Stimulated activated CD8-positive, alpha-beta memory T cell treated with anti-CD3 and anti-CD28 coated beads, Interleukin-4, amount 100 ng/mL, for 4 hours (primary cell): ENCODE results near the gene ARHGAP33.

Experiments
- DNase-seq, 2 donors: peaks; one replicate each; pipeline ENCODE4 v3.0.0-alpha.2; 2020; ENCODE audit warnings: low read depth in 2 of 2, low spot score in 1 of 2

The ARHGAP33 gene

GRCh38 chr19:35739275-35740107, 35.9 kb upstream of the ARHGAP33 start:
- no peak for DNase-seq

- no peak for DNase-seq
These were observed 35.3 kb upstream of the ARHGAP33 start for GRCh38 chr19:35740108-35740422.

DNA sequence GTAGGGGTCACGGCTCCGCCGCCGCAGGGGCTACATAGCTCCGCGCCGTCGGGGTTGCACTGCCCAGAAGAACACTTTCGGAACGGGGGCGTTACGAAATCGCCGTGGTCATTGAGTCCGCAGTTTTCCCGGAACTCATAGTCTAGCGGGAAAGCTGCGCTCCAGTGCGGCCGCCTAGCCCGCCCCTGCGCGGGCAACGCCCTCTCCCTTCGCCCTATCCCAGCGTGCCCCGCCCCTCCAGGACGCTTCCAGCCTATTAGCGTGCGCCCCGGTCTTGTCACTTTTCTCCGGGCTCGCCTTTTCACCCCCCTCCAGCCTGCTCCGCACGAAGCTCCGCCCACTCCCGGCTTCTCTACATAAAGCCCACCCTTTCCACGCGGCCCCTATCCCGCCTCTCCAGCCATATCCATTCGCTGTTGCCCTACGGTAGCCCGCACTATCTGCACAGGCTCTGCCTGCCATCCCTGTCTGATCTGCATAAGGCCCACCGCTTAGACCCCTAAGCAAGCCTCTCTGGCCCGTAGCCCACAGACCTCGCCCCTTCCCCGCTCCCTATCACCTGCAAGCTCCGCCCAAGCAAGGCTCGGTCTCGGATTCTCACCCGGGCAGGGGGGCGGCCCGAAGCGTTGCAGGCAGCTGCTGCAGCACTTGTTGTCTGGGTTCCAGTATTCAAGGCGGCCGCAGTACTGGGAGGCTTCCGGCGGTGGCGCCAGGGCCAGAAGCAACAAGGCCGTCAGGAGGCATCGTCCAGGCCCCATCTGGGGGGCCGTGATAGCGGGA, 34.8 kb upstream of the ARHGAP33 start:
- peak; percentile 88 to 91 for DNase-seq

- no peak for DNase-seq
These were observed 34.2 kb upstream of the ARHGAP33 start for GRCh38 chr19:35741203-35741515.

DNA sequence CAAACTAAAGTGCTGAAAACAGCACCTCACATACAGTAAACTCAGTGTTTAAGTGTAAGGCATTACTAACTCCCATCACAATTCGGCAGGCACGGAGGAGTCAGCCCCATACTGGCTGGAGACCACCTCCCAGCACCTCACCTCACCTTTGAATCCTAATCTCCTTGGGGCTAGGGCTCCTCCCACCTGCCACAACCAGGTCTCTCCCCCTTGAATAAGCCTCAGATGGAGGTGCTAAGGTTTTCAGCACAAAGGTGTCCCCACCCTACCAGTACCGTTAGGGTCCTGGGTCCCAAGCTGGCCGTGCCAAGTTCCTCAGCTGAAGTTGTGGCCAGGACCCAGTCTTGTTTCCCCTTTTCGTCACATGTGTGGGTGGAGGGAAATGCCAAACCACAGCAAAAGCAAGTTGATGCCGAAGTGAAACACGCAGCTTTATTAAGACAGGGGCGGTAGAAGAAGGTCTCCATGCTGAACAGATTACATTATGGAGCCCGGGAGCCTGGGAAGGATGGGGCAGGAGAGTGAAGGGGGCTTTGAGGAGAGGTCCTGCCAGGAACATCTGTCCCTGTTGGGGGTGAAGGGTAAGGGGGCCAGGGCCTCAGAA, 33.1 kb upstream of the ARHGAP33 start, which contains the start of gene IGFLR1:
TSS of gene IGFLR1 (minus strand) at position 332 of the 604 bp plus-strand sequence. CDS start 1,272 bp downstream, outside the sequence.
- peak; percentile 32 to 55 for DNase-seq

DNA sequence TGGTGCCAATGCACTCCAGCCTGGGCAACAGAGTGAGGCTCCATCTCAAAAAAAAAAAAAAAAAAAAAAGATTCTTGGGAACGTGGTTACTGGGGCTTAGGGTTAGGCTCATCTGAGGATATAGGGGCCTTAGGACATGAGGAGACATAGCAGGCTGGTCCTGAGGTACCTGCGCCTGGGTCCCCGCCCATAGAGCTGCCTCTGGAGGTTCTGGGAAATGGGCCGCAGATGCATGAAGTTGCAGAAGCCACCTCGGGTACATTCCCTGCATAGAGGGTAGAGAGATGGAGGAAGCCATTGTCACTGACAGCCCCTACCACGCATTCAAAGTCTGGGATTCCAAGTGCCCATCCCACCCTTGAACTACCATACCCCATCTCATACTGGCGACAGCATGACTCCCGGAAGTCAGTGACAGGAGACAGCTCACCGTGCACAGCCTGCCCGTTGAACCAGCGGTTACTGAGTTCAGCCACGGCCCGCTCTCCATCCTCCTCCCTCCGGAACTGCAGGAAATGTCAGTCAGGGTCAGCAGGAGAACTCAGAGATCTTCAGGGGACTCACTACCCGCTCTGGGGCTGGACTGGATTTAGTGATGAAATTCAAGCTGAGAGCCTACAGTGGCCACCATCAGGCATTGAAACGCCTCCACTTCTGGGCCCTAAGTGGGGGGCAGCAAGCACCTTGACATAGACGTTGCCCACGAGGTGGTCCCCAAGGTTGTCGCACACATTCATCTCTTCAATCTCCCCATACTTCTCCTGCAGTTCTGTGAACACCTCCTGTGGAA, 31.5 kb upstream of the ARHGAP33 start:
- DNase-seq: no peak

DNA sequence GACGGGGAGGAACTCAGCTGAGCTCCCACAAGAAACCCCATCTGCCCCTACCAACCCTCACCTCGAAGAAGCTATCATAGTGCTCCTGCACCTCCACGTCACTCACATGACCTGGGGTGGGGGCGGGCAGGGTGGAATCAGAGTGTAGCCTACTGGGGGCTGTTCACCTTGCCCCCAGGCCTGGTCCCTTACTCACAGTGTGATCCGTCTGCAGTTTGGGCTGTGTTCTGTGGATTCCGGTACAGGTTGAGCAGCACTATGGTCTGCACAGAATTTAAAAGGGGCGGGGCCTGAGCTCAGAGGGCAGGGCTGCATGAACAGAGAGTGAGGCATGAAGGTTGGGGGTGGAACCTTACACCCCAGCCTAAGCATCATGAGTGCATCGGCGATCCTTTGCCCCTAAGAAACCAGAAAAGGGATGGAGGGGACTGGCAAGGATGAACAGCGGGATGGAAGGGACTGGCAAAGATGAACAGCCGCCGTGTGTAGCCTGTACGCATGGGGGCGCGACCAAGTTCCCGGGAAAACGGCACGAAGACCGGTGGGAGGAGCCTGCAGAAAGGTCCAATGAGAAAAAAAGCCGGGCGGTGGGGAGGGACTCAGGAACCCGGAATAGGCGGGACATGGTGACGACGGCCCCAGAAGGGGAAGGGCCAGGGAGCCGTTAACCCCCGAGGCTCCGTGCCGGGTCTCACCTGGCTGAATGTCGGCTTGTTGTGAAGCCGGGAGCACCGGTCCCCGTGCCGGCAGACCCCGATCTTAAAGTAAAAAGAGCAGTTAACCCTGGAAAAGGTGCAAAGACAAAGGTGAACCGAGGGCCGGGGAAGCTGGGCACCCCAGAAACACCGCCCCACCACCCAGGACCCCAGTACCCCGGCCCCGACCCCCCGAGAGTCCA, 30.7 kb upstream of the ARHGAP33 start:
- DNase-seq: peak; percentile 86 to 90

DNA sequence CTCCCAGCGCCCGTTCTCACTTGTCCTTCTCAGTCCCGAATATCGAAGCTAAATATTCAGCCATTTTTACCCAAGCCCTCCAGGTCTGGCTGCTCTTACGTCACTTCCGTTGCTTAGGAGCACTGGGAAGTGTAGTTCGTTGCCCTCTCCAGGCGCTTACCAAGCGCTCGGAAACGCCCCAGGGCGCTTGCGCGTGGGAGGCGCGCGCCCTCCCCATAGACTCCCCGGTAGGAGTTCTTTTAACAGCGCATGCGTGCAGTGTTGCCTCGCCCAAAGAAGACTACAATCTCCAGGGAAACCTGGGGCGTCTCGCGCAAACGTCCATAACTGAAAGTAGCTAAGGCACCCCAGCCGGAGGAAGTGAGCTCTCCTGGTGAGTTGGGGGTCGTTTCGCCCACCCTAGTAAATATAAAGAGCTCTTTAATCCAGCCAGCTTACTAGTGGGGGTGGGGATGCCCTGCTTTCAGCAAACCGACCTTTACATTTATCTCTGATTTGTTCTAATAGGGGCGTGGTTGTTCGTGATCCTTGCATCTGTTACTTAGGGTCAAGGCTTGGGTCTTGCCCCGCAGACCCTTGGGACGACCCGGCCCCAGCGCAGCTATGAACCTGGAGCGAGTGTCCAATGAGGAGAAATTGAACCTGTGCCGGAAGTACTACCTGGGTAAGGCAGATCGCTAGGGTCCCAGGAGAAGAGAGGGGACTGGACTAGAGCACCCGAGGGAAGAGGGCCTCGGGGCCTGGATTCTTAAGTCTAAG, 29.9 kb upstream of the ARHGAP33 start, which contains the start of the genes PSENEN and U2AF1L4:
TSS of gene PSENEN (plus strand) at position 324 of the 759 bp plus-strand sequence. CDS start at position 604, 280 bp downstream.
TSS of gene U2AF1L4 (minus strand) at position 91 of the 759 bp plus-strand sequence. CDS start at position 64, 27 bp downstream.
- DNase-seq: peak; percentile 84 to 96

DNA sequence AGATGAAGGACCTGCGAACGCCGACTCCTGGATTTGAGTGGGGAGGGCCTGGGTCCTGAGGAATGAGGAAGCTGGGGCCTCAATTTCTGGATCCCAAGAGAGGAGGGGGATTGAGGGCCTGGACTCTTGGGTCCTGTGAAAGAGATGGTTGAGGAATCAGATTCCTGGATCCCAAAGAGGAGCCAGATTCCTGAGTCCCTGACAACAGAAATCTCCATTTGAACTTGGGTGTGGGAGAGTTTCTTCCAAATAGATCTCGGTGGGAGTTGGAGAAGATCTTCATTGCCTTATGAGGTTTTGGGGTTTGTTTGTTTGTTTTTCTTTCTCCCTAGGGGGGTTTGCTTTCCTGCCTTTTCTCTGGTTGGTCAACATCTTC, 29.3 kb upstream of the ARHGAP33 start:
- no peak for DNase-seq

GRCh38 chr19:35746531-35746930, 28.8 kb upstream of the ARHGAP33 start:
- DNase-seq: no peak

DNA sequence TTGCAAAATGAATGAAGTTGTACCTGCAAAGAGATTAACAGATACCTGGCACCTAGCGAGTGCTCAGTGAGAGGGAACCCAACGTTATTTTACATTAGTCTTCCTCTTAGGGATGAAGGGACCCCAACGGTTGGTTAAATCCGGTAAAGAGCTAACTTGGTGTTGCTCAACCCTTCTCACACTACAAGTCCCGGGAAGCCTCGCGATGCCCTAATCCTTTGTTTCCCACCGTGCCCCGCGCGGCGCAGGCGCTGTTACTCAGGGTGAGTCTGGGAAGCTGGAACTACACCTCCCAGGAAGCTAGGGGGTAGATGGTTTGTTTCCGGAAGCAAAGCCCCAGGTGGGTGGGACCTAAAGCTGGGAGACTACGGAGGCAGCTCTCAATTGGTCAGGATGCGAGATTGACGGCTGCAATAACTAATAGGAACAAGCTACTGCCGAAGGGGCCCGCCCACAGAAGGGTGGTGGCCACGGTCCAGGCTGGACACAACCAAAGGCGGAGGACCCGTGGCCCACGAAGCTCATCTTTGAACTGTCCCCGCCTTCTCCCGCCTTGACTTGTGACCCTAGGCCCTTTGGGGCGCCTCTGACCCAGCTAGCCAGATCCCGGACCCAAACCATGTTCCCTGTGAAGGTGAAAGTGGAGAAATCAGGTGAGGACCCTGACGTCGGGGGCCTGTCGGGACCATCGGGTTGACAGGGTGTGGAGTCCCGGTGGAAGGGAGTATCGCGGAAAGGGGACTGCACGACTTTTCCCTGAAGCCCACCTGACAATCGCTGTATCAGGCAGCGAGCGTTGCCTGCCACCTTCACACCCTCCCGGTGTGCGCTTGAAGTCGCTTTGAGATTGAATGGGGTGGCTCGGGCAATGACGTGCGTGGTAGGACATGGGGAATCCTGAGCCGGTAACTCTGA, 27.0 kb upstream of the ARHGAP33 start, which contains the start of gene LIN37:
TSS of gene LIN37 (plus strand) at position 471 of the 915 bp plus-strand sequence. CDS start at position 620, 149 bp downstream.
- peak; percentile 98 for DNase-seq

GRCh38 chr19:35750167-35750566, 25.2 kb upstream of the ARHGAP33 start:
- DNase-seq: no peak

DNA sequence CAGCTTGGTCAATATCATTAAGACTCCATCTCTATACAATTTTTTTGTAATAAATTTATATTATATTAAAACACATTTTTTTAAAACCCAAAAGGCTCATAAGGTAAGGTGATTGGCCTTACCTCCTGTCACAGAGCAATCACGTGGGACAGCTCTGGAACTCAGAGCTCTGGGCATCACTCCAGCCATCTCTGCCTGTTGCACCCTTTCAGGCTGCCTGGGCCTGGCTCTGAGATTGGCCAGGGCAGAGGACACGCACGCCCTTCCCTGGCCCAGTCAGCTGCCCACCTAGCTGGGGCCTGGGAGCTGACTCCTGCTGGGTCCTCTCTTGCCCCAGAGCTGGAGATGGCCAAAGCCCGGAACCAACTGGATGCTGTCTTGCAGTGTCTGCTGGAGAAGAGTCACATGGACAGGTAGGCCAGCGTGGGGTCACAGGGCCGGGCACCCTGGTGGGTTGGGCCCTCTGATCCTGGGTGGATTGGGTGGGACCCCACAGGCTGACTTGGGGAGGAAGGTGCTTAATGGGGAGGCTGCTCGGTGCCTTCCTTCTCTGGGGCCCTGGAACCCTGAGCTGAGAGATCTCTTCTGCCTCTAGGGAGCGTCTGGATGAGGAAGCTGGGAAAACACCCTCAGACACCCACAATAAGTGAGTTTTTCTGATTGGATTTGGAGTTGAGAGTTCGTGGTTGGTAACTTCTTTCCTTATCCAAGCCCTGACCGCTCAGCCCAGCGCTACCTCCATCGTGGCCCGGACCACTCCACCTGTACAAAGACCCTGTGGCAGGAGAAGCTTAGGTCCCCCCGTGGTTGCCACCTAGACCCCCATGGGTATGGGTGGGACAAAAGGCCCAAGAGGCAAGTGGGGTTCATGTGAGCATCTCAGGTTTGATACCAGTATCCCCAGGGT, 23.3 kb upstream of the ARHGAP33 start:
- DNase-seq: no peak

GRCh38 chr19:35752746-35753350, 22.5 kb upstream of the ARHGAP33 start:
- DNase-seq: no peak

DNA sequence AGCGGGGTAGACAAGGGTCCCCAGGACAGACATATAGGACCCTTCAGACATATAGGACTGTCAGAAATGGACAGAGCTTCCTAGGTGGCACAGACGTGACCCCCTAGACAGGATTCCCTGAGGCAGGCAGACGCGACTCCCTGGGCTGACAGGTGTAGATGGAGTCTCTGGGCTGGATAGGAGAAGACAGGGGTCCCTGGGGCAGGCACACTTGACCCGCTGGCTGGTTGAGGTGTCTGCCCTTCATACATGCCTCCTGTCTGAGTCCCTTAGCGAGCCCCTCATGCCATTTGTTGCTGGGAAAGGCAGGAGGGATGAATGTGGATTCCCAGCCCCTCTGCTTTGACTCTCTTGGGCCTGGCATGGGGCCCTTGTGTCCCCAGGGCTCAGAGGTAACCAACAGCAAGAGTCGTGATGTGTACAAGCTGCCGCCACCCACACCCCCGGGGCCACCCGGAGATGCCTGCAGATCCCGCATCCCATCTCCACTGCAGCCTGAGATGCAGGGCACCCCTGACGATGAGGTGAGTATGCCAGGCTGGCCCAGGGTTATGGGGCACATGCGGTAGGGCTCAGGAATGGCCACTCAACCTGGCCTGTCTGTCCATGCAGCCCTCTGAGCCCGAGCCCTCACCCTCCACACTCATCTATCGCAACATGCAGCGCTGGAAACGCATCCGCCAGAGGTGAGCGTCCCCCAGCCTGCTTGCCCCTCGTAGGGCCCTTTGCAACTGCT, 21.6 kb upstream of the ARHGAP33 start:
- no peak for DNase-seq
